Brain microvascular endothelial cell (primary cell): Measurements from ENCODE around the gene GGACT.

Experiments
- DNase-seq: peaks from one replicate; pipeline ENCODE4 v3.0.0-alpha.2; 2020
- H3K27ac ChIP-seq: fragments of 250-450 bp; sonication (Bioruptor Pico); 2 replicates; pipeline ENCODE4 v1.5.1; 2020; ENCODE audit warnings: mild to moderate bottlenecking, moderate library complexity
- H3K27me3 ChIP-seq: fragments of 250-450 bp; sonication (Bioruptor Pico); replicated peaks from 2 replicates; pipeline ENCODE4 v1.5.1; 2020; ENCODE audit warnings: mild to moderate bottlenecking
- H3K36me3 ChIP-seq: fragments of 250-450 bp; sonication (Bioruptor Pico); replicated peaks from 2 replicates; pipeline ENCODE4 v1.5.1; 2020; ENCODE audit warnings: mild to moderate bottlenecking
- H3K4me3 ChIP-seq: 2 replicates; pipeline ENCODE4 v1.5.1; 2011; ENCODE audit warnings: low read depth, mild to moderate bottlenecking, control low read depth, low read length, moderate library complexity
- in situ Hi-C: cut with HindIII; loops from 2 replicates; pipeline ENCODE4 v1.10.0; 2017; ENCODE audit warnings: low sequenced_read_pairs, low pct_ligation_motif_present
- TF ChIP-seq, protein P1 (sequence below): IDR thresholded peaks from 2 replicates; pipeline ENCODE4 v1.5.1; 2011; ENCODE audit warnings: low read depth, mild to moderate bottlenecking, moderate library complexity, low read length, control low read depth, inconsistent platforms; ENCODE audit errors: missing control alignments

Gene GGACT

DNA sequence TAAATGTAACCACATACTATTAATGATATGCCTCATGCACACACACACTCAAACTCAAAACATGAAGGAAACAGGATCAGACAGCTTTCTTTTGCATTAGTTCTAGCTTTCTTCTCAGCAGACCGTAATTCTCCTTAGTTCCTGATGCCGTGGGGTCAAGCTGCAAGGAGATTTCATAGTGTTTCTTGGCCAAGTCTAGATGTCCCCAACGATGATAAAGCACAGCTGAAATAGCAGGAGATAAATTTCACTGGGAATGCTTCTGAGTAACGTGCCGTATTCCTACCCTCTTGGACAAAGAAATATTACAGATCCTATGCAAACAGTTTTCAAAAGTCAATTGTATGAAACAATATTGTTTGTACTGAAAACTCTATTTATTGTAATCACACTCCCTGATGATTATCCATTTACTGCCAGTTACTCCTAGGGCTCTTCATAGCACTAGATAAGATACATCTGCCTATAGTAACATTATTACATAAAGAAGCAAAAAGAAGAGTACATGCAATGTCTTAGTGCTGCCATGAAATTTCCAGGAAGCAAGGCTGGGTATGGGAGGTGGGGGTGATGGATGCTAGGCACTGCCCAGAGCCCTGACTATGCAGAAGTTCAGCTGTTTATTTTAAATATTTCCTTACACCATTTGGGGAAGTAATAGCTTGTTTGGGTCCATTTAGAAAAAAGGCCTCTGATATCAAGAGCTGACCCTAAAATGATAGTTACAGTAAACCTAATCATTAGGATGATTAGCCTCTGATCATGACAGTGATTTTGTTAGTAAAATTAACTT lies 16.5 kb upstream of the GGACT start:
- H3K36me3 ChIP-seq: no peaks in the 10 kb centered on the region
- no peak overlapping the region for H3K4me3 ChIP-seq
- in situ Hi-C loops: no loop called here
- TF ChIP-seq, protein P1, sequence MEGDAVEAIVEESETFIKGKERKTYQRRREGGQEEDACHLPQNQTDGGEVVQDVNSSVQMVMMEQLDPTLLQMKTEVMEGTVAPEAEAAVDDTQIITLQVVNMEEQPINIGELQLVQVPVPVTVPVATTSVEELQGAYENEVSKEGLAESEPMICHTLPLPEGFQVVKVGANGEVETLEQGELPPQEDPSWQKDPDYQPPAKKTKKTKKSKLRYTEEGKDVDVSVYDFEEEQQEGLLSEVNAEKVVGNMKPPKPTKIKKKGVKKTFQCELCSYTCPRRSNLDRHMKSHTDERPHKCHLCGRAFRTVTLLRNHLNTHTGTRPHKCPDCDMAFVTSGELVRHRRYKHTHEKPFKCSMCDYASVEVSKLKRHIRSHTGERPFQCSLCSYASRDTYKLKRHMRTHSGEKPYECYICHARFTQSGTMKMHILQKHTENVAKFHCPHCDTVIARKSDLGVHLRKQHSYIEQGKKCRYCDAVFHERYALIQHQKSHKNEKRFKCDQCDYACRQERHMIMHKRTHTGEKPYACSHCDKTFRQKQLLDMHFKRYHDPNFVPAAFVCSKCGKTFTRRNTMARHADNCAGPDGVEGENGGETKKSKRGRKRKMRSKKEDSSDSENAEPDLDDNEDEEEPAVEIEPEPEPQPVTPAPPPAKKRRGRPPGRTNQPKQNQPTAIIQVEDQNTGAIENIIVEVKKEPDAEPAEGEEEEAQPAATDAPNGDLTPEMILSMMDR: no peak
- no peaks in the 10 kb centered on the region for H3K27me3 ChIP-seq
- no peak overlapping the region for H3K27ac ChIP-seq
- DNase-seq: no peak

DNA sequence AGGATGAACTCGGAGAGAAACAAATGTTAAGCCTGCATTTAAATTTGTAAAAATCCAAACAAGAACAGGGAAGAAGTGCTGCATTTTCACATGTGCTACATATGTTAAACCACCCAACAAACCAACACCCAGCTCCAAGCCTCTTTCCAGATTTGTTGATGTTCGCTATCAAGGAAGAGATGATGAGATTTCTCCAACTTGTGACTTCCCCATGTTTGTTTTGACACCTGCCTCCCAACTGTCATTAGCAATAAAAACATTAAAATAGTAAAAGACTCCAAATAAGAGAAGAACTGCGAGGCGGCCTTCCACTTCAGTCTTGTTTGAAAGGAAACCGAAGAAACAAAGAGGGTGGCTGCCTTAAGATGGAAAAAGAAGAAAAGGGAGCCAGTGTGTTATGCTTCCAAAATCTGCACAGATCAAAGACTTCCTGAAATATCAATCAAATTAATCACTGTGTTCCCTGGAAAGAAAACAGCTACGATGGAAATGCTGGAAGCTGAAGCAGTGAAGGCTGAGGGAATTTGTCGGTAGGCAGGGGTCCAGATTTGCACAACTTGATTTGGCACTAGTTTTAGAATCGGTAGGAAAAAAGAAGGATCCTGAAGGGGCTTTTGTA lies 14.0 kb upstream of the GGACT start:
- in situ Hi-C loops: no loop called here
- Histone ChIP-seq H3K27me3 (no peaks in the 10 kb centered on the region), H3K4me3 (no peak overlapping the region), H3K27ac (no peak overlapping the region), H3K36me3 (no peaks in the 10 kb centered on the region)
- TF ChIP-seq, protein P1: no peak
- DNase-seq: no peak

DNA sequence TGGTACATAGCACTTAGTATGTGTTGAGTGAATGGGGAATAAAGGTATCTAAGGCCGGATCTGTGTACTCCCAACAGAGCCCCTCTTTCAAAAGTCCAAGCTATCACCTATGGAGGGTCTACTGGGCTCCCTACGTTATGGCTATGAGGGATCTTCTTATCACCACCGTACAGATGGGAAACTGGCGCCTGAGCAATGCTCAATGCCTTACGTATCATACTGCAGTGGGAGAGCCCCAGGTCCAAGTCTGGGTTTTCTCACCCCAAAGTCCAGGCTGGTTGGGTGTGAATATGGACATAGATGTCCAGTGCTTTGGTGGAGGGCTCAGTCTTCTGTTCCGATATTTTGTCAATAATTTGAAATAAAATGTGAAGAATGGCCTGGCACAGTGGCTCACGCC lies 13.1 kb upstream of the GGACT start:
- H3K36me3 ChIP-seq: no peaks in the 10 kb centered on the region
- no peak overlapping the region for H3K27ac ChIP-seq
- in situ Hi-C loops: no loop called here
- TF ChIP-seq, protein P1: no peak
- no peak for DNase-seq
- H3K27me3 ChIP-seq: no peaks in the 10 kb centered on the region
- H3K4me3 ChIP-seq: no peak overlapping the region

DNA sequence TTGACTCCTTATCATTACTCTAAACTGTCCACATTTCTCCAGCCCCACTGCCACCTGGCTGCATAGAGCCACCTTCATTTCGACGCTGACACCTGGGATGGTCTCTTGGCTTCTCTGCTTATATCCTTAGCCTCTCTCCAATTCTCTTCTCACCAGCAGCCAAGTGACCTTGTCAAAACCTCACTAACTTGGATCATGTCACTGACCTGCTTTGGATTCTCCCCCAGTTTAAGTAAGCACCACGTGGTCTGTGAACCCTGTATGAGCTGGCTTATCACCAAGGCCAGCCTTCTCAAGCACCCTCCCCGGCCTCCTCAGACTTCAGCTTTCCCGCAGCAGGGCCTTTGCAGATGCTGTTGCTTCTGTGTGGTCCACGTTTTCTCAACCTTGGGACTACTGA lies 12.3 kb upstream of the GGACT start:
- Histone ChIP-seq H3K4me3 (no peak overlapping the region), H3K27ac (no peak overlapping the region), H3K36me3 (no peaks in the 10 kb centered on the region), H3K27me3 (no peaks in the 10 kb centered on the region)
- no peak for DNase-seq
- in situ Hi-C loops: no loop called here
- TF ChIP-seq, protein P1: no peak

DNA sequence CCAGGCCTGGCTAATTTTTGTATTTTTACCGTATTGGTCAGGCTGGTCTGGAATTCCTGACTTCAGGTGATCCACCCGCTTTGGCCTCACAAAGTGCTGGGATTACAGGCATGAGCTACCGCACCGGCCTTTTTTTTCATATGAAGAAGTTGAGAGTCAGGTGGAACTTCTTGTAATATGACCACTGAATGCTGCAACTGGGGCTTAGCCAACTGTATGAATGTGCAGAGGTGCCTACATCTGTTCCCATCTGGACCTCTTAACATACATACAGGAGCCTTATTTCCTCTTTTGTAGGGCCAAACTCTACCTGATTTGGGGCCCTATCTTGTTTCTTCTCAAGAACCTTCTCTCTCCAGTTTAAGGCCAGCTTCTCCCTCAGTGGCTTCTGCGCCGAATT lies 11.9 kb upstream of the GGACT start:
- Histone ChIP-seq H3K27ac (no peak overlapping the region), H3K27me3 (no peaks in the 10 kb centered on the region), H3K36me3 (no peaks in the 10 kb centered on the region), H3K4me3 (no peak overlapping the region)
- in situ Hi-C loops: no loop called here
- TF ChIP-seq, protein P1: no peak
- DNase-seq: no peak
